ENCODE results near the gene RAB11FIP4.

The RAB11FIP4 gene

GRCh38 chr17:31523862-31524730 lies 132.6 kb downstream of the RAB11FIP4 start:
- TF ChIP-seq, protein P1, sequence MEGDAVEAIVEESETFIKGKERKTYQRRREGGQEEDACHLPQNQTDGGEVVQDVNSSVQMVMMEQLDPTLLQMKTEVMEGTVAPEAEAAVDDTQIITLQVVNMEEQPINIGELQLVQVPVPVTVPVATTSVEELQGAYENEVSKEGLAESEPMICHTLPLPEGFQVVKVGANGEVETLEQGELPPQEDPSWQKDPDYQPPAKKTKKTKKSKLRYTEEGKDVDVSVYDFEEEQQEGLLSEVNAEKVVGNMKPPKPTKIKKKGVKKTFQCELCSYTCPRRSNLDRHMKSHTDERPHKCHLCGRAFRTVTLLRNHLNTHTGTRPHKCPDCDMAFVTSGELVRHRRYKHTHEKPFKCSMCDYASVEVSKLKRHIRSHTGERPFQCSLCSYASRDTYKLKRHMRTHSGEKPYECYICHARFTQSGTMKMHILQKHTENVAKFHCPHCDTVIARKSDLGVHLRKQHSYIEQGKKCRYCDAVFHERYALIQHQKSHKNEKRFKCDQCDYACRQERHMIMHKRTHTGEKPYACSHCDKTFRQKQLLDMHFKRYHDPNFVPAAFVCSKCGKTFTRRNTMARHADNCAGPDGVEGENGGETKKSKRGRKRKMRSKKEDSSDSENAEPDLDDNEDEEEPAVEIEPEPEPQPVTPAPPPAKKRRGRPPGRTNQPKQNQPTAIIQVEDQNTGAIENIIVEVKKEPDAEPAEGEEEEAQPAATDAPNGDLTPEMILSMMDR (IDR thresholded peaks at IDR 0.05; ENCODE audit: low read depth, low read length, missing control alignments) = no peak
- no peak for DNase-seq (ENCODE audit: extremely low read depth, low read depth)
- no peak overlapping the region for H3K4me3 ChIP-seq (replicated peaks; ENCODE audit: low read depth, low read length)

GRCh38 chr17:31524926-31525800 lies 133.7 kb downstream of the RAB11FIP4 start:
- DNase-seq (ENCODE audit: extremely low read depth, low read depth) = peak; percentile 78
- H3K4me3 ChIP-seq (replicated peaks; ENCODE audit: low read depth, low read length) = no peak overlapping the region
- TF ChIP-seq, protein P1 (IDR thresholded peaks at IDR 0.05; ENCODE audit: low read depth, low read length, missing control alignments) = peak; percentile 96

- TF ChIP-seq, protein P1 (IDR thresholded peaks at IDR 0.05; ENCODE audit: low read depth, low read length, missing control alignments) = peak; percentile 55
Measured at GRCh38 chr17:31525801-31526549, 134.5 kb downstream of the RAB11FIP4 start.

GRCh38 chr17:31527606-31528005 lies 136.1 kb downstream of the RAB11FIP4 start:
- H3K4me3 ChIP-seq (replicated peaks; ENCODE audit: low read depth, low read length) = no peak overlapping the region
- TF ChIP-seq, protein P1 (IDR thresholded peaks at IDR 0.05; ENCODE audit: low read depth, low read length, missing control alignments) = no peak
- DNase-seq (ENCODE audit: extremely low read depth, low read depth) = no peak

More at GRCh38 chr17:31525801-31526549, 134.5 kb downstream of the RAB11FIP4 start:
- H3K4me3 ChIP-seq (replicated peaks; ENCODE audit: low read depth, low read length) = no peak overlapping the region
- DNase-seq (ENCODE audit: extremely low read depth, low read depth) = no peak

DNA sequence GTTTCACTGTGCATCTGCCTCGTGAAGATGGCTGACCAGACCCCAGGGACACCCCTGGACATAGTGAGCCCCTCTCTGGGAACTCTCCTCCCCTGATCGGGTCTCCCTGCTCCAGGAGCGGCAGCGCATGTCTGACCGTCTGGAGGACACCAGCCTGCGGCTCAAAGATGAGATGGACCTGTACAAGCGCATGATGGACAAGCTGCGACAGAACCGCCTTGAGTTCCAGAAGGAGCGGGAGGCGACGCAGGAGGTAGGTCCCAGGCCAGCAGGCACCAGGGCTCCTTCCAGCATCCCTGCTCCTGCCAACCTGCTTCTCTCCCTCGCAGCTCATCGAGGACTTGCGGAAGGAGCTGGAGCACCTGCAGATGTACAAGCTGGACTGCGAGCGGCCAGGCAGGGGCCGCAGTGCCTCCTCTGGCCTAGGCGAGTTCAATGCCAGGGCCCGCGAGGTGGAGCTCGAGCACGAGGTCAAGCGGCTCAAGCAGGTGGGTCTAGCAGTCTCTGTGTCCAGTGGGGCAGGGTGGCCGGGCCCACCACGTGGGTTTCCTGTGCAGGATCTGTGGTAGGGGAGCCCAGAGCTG lies 136.9 kb downstream of the RAB11FIP4 start:
- TF ChIP-seq, protein P1 (IDR thresholded peaks at IDR 0.05; ENCODE audit: low read depth, low read length, missing control alignments) = no peak
- DNase-seq (ENCODE audit: extremely low read depth, low read depth) = no peak
- no peak overlapping the region for H3K4me3 ChIP-seq (replicated peaks; ENCODE audit: low read depth, low read length)

DNA sequence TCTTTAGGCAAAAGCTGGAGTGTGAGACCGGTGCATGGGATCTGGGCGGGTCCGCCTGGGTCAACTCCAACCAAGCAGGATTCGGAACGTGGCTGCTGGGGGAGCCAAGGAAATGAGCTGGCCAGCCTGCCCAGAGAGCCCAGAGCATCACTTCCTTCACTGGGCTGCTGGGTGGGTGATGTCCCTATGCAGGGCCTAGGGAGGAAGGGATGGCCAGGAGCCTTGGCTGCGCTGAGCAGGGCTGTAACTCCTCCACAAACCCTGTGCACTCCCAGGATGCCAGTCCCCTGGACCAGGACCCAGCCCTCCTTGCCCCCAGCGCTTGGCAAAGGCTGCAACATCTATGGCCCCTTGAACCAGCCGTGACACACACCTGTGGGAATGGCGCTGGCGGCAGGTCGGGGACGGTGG lies 138.4 kb downstream of the RAB11FIP4 start:
- TF ChIP-seq, protein P1 (IDR thresholded peaks at IDR 0.05; ENCODE audit: low read depth, low read length, missing control alignments) = no peak
- H3K4me3 ChIP-seq (replicated peaks; ENCODE audit: low read depth, low read length) = no peak overlapping the region
- DNase-seq (ENCODE audit: extremely low read depth, low read depth) = no peak

Measured in HFF-Myc (cell line).